ENCODE data around the gene NMUR1.

DNA sequence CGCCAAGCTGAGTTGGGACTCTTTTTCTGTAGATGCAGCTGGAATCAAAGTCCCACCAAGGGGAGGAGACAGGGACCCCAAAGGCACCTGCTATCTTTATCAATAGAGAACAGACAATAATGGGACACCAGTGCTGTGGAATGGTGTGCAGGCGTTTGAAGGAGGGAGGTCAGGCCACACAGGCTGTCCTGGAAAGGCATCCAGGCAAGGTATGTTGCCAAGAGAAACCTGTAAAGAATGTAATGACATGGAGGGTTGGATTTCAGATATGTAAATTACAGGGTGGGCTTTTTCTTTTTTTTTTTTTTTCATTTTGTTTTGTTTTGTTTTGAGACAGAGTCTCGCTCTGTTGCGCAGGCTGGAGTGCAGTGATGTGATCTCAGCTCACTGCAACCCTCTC lies 9.7 kb upstream of the NMUR1 start:
- TF ChIP-seq POLR2A (IDR thresholded peaks at IDR 0.05): no peak
- TF ChIP-seq, protein P1, sequence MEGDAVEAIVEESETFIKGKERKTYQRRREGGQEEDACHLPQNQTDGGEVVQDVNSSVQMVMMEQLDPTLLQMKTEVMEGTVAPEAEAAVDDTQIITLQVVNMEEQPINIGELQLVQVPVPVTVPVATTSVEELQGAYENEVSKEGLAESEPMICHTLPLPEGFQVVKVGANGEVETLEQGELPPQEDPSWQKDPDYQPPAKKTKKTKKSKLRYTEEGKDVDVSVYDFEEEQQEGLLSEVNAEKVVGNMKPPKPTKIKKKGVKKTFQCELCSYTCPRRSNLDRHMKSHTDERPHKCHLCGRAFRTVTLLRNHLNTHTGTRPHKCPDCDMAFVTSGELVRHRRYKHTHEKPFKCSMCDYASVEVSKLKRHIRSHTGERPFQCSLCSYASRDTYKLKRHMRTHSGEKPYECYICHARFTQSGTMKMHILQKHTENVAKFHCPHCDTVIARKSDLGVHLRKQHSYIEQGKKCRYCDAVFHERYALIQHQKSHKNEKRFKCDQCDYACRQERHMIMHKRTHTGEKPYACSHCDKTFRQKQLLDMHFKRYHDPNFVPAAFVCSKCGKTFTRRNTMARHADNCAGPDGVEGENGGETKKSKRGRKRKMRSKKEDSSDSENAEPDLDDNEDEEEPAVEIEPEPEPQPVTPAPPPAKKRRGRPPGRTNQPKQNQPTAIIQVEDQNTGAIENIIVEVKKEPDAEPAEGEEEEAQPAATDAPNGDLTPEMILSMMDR (IDR thresholded peaks at IDR 0.05): no peak

Data from body of pancreas (tissue), 4 donors.